ELF-1 (cell line): Measurements from ENCODE around the gene PPP1CA.
A peak's percentile ranks its signal among the peaks of the same experiment; 100 is the strongest.
"Not testable (repeated sequence)": the region's sequence is repeated elsewhere in the genome, so short reads cannot be mapped to it uniquely, and the experiment has no call there.

Source experiments
- DNase-seq: peaks from one replicate; pipeline ENCODE4 v3.0.0-alpha.2; 2016; ENCODE audit warnings: low read depth, low spot score

The PPP1CA gene

DNA sequence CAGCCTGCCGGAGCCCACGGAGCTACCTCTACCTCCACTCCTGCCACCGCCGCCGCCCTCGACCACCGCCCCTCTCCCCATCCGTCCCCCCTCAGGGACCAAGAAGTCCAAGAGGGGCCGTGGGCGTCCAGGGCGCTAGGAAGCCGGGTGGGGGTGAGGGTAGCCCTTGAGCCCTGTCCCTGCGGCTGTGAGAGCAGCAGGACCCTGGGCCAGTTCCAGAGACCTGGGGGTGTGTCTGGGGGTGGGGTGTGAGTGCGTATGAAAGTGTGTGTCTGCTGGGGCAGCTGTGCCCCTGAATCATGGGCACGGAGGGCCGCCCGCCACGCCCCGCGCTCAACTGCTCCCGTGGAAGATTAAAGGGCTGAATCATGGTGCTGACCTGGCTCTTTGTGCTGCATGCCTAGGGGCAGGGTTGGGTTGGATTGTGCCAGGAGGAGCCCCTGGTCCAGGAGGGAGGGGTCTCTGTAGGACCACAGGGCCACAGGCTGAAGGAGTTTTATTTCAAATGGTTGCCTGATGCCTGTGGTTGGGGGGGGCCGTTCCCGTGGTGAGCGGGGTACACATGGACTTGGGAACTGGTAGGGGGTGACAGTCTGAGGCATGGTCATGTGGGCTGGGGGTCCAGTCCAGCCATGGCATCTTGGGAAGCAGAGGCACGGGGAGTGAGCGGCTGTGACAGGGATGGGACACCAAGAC is 33.5 kb upstream of the PPP1CA start:
- no peak for DNase-seq

- no peak for DNase-seq
Observed at GRCh38 chr11:67434395-67434881, 32.8 kb upstream of the PPP1CA start.

DNA sequence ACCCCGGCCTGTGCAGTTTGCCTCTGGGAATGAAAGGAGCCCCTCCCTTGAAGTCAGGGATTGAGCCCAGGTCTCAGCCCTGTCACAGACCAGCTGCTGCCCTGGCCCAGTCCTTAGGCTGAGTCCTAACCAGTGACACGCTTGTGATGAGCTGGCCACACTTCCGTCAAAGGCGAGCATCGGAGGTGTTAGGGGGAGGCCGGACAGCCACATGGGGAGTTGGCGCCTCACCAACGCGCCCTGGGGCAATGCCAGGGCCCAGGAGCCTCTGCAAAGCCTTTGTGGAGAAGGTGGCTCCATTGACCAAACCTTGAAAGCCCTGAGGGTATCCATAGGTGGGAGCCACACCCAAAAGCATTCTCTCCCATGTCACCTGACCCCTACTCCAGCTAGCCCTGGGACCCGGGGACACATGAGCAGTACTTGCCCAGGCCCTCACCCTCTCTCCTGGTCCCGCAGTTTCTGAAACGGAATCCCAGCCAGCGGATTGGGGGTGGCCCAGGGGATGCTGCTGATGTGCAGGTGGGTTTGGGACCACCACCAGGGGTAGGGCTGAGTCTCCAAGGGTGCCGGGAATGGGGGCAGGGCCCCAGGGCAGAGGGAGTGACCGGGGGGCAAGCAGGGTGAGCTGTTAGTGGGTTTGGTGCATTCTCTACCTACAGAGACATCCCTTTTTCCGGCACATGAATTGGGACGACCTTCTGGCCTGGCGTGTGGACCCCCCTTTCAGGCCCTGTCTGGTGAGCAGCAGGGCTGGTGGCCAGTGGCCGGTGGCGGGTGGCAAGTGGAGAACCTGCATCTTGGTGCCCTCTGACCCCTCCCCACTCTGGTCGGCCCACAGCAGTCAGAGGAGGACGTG is 32.1 kb upstream of the PPP1CA start:
- no peak for DNase-seq

- no peak for DNase-seq
Observed at GRCh38 chr11:67432655-67433349, 31.1 kb upstream of the PPP1CA start.

DNA sequence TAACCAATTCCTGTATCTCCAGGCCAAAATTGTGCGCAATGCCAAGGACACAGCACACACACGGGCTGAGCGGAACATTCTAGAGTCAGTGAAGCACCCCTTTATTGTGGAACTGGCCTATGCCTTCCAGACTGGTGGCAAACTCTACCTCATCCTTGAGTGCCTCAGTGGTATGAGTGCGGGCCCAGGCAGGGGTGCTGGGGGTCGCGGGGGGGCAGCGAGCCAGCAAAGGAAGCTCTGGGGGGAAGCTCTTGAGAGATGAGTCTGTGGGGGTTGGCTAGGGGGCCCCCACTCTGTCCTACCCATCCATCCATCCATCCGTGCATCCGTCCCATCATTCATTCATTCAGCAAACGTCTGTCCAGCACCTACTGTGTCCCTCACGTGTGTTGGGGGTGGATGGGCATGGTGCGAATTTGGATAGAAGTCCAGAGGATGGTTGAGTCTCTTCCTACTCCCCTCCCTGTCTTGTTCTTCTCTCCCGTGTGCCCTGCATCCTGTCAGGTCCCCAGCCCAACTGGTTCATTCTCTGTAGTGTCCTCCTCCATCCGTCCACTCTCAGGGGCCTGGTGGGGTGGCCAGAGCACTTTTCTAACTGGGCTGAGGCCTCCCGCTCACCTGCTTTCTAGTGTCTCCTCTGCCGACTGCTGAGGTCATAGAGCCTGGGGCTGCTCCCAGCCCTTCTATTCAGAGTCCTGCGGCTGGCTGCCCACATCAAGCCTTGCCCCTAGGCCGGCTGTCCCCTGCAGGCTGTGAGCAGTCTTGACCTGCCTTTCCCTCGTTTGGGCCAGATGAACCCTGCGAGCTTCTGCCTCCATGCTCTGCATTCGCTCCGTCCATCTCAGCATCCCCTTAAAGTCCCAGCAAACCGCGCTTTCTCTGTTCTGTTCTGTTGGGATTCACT is 29.9 kb upstream of the PPP1CA start:
- DNase-seq = no peak

- DNase-seq = no peak
Observed at GRCh38 chr11:67429722-67430121, 28.1 kb upstream of the PPP1CA start.

DNA sequence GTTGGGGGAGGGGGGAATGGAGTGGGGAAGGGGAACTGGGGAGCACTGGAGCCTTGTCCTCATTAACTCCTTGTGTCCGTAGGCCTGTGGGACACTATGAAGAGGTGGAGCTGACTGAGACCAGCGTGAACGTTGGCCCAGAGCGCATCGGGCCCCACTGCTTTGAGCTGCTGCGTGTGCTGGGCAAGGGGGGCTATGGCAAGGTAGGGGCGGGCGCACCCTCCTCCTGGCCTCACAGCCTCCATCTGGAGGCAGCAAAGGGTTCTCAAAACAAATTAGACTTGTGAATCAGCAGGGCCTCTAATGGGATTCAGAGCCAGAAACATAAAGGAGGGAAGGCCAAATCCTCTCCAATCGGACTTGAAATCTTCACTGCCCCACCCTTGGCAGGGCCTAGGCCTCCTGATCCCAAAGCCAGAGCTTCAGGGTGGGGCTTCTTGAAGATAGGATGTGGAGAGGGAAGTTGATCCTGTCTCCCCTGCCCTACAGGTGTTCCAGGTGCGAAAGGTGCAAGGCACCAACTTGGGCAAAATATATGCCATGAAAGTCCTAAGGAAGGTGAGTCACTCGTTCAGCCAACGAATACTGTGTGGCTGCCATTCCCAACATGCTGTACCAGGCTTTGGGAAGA is 27.5 kb upstream of the PPP1CA start:
- no peak for DNase-seq

DNA sequence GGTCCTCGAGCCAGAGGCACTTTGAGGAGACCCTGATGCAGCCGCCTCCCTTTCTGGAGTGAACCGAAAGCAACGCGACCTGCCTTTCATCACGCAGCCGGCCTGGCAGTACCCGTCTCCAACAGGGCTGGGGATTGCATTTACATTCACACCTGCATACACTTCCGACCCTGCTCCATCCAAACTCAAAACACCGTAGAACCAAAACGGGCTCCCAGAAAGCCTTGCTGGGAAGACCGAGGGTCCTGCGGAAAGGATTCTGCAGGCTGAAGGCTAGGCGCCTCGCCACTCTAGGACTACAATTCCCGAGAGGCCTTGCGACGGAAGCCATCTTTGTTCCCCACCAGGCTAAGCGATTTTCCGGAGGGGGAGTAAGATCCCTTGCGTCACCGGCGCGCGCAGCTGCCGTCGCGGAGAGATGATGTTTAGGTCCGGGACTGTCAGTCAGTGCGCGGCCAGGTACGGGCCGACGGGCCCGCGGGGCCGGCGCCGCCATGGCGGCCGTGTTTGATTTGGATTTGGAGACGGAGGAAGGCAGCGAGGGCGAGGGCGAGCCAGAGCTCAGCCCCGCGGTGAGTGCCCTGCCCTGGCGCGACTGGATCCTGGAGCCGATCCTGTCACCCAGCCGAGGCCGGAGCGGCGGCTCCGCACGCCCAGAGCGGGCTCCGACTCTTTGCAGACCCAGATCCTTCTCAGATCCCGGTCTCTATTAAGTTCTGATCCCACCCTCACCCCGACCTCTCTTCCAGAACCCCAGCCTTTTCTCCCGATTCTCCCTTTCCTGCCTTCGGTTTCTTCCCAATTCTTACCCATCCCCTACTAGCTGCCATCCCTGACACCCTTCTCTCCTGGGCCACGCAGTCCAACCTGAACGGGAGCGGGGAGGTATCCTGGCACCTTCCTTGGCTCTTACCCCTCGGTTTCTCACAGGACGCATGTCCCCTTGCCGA is 26.7 kb upstream of the PPP1CA start, which contains the start of gene RPS6KB2:
TSS of gene RPS6KB2 (plus strand) at position 443 of the 950 bp plus-strand sequence. CDS start at position 495, 52 bp downstream.
- DNase-seq = peak; percentile 99

DNA sequence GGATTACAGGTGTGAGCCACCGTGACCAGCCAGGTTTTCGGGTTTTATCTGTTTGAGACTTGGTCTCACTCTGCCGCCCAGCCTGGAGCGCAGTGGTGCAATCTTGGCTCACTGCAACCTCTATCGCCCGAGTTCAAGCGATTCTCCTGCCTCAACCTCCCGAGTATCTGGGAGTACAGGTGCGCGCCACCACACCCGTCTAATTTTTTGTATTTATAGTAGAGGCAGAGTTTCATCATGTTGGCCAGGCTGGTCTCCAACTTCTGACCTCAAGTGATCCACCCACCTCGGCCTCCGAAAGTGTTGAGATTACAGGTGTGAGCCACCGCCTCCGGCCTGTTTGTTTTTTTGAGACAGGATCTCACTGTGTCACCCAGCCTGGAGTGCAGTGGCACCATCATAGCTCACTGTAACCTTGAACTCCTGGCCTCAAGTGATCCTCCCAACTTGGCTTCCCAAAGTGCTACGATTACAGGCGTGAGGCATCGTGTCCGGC is 25.8 kb upstream of the PPP1CA start:
- DNase-seq = not testable (repeated sequence)

DNA sequence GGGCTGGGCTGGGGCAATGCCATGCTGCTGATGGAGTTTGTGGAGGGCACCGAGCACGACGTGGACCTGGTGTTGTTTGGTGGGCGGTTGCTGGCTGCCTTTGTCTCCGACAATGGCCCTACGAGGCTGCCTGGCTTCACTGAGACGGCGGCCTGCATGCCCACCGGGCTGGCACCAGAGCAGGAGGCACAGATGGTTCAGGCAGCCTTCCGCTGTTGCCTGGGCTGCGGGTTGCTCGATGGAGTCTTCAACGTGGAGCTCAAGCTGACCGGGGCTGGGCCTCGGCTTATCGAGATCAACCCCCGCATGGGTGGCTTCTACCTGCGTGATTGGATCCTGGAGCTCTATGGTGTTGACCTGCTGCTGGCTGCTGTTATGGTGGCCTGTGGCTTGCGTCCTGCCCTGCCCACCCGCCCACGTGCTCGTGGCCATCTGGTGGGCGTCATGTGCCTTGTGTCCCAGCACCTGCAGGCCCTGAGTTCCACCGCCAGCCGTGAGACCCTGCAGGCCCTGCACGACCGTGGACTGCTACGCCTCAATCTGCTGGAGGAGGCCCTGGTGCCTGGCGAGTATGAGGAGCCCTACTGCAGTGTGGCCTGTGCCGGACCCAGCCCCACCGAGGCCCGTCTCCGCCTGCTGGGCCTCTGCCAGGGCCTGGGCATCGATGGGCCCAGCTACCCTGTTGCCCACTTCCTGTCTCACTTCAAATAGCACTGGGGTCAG is 22.4 kb upstream of the PPP1CA start:
- no peak for DNase-seq

DNA sequence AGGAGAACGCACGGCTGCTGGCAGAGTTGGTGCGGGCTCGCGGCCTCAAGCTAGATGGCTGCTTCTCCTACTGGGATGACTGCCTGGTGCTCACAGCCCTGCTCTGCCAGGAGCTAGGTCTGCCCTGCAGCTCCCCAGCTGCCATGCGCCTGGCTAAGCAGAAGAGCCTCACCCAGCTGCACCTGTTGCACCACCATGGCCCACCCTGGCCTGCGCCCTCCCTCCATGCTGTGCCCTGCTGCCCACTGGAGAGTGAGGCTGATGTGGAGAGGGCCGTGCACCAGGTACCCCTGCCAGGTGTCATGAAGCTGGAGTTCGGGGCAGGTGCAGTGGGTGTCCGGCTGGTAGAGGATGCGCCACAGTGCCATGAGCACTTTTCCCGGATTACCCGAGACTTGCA is 21.8 kb upstream of the PPP1CA start:
- no peak for DNase-seq

GRCh38 chr11:67422891-67423290 is 21.2 kb upstream of the PPP1CA start:
- no peak for DNase-seq

DNA sequence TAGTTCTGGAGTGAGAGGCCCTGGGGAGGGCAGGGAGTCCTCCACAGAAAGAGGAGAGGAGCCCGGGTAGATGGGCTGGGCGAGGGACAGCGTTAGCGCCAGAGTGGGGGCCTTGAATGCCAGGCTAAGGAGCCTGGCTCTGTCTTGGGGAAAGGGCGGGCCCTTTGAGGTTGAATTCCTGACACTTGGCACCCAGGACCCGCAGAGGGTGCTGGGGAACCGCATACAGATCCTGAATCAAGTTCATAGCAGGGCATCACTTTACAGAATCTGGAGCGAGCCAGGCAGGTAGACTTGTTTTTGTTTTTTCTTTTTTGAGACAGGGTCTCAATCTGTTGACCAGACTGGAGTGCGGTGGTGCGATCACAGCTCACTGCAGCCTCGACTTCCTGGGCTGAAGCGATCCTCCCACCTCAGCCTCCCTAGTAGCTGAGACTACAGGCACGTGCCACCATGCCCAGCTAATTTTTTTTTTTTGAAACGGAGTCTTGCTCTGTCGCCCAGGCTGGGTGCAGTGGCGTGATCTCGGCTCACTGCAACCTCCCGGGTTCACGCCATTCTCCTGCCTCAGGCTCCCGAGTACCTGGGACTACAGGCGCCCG is 19.9 kb upstream of the PPP1CA start:
- no peak for DNase-seq

GRCh38 chr11:67420646-67421429 is 19.2 kb upstream of the PPP1CA start:
- peak; percentile 94 for DNase-seq

DNA sequence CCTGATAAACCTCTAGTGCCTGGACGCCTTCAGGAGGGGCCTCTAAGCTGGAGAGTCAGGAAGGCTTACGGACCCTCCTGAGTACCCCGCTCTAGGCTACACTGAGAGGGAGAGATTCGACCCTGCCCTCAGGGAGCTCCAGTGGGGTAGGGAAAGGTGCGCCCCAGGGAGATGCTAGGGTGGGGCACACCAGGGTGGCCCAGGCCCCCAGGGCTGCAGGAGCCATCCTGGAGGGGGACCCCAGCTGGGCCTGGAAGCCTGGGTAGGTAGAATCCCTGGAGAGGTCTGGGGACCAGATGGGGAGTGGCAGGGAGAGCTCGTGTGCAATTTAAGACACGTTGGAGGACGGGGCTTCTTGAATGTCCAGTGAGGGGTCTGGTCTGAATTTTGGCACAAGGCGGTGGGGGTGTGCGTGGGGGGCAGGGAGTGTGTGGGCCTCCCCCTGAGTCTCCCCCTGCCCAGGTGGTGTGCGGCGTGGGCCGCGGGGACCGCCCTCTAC is 18.5 kb upstream of the PPP1CA start:
- no peak for DNase-seq

- DNase-seq = no peak
Observed at GRCh38 chr11:67419325-67420049, 17.8 kb upstream of the PPP1CA start.
